ENCODE data around the gene ANKK1.

GRCh38 chr11:113408887-113409286 lies 21.3 kb downstream of the ANKK1 start:
- TF ChIP-seq REST (IDR thresholded peaks at IDR 0.05; ENCODE audit: low read depth) (no peak), NFIC (IDR thresholded peaks at IDR 0.05) (no peak), EGR1 (IDR thresholded peaks at IDR 0.05) (no peak), TEAD4 (IDR thresholded peaks at IDR 0.05) (no peak), TAF1 (IDR thresholded peaks at IDR 0.05; ENCODE audit: low read depth) (no peak), YY1 (IDR thresholded peaks at IDR 0.05; ENCODE audit: low read depth) (no peak), USF1 (IDR thresholded peaks at IDR 0.05) (no peak), EP300 (IDR thresholded peaks at IDR 0.05; ENCODE audit: borderline replicate concordance) (no peak), ZBTB7A (IDR thresholded peaks at IDR 0.05; ENCODE audit: low read depth) (no peak), CREB1 (IDR thresholded peaks at IDR 0.05; ENCODE audit: low read depth) (no peak), CEBPB (IDR thresholded peaks at IDR 0.05) (no peak), TCF12 (IDR thresholded peaks at IDR 0.05; ENCODE audit: low read depth) (no peak)

All from Ishikawa (cell line).